Measurements from ENCODE around the gene TIMD4. TPM values are rescaled to one million over a fixed set of nuclear protein-coding genes. Genes with fewer than 3 reads are reported as not detected.

TIMD4 gene
- not detected for total RNA-seq (2021; fragmentation: NEBNext Ultra II Directional; extraction: Animal tissue kit (Norgen Biotek cat#: 25700))
- long read RNA-seq = 0 reads

DNA sequence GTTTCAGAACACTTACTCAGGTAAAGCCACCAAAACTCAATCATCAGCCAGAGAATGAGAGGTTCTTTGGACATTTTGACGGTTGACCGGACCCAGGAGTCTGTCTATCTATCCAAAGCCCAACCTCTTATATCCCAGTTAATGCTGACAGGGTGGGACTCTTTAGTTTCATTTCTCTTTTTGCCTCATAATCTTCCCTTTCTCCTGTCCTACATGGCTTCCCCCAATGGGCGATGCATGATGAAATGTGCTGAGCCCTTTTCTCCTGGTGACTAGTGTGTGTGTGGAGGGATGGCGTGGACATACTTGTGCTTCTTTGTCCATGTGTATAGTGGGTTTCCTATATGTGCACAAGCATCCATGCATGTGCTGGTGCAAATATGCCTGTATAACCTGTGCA lies at the start of gene TIMD4:
Gene TIMD4, minus strand, starts transcription at position 102 of the 400 bp plus-strand sequence. Its CDS starts 28 bp downstream, at position 74.
- Mint-ChIP-seq H3K4me1 (ENCODE audit: low read depth) (no peaks in the 10 kb centered on the region), H3K27me3 (ENCODE audit: insufficient read depth) (no peaks in the 10 kb centered on the region; the same call in none of the 2 replicates), H3K4me3 (no peak within 1 kb of the TSS), H3K36me3 (ENCODE audit: low read depth) (peaks cover 5% of the 10 kb centered on the region; the same call in 1 of the 2 replicates), H3K27ac (no peak within 1 kb of the TSS), H3K9me3 (peaks cover 30% of the 10 kb centered on the region)
- TF ChIP-seq CTCF (IDR thresholded peaks at IDR 0.05) = no peak
- no peak for DNase-seq

- H3K27ac Mint-ChIP-seq = no peak overlapping the region
- peaks cover 26% of the 10 kb centered on the region for H3K9me3 Mint-ChIP-seq
- no peaks in the 10 kb centered on the region for H3K4me1 Mint-ChIP-seq (ENCODE audit: low read depth)
- TF ChIP-seq CTCF (IDR thresholded peaks at IDR 0.05) = no peak
- no peak for DNase-seq
- H3K4me3 Mint-ChIP-seq = no peak overlapping the region
- H3K36me3 Mint-ChIP-seq (ENCODE audit: low read depth) = peaks cover 5% of the 10 kb centered on the region; the same call in 1 of the 2 replicates
- peaks cover 1% of the 10 kb centered on the region; the same call in 1 of the 2 replicates for H3K27me3 Mint-ChIP-seq (ENCODE audit: insufficient read depth)
Observed at GRCh38 chr5:157006262-157006661, 43.2 kb upstream of the TIMD4 start.

- no peak overlapping the region for H3K4me3 Mint-ChIP-seq
- no peak for DNase-seq
Observed at GRCh38 chr5:157004893-157005551, 42.0 kb upstream of the TIMD4 start.

GRCh38 chr5:156991714-156992113 lies 28.7 kb upstream of the TIMD4 start:
- DNase-seq = no peak
- Mint-ChIP-seq H3K27me3 (ENCODE audit: insufficient read depth) (no peaks in the 10 kb centered on the region), H3K4me1 (ENCODE audit: low read depth) (no peaks in the 10 kb centered on the region), H3K4me3 (no peak overlapping the region), H3K9me3 (peaks cover 32% of the 10 kb centered on the region), H3K36me3 (ENCODE audit: low read depth) (no peaks in the 10 kb centered on the region), H3K27ac (no peak overlapping the region)
- TF ChIP-seq CTCF (IDR thresholded peaks at IDR 0.05) = no peak

More at GRCh38 chr5:157004893-157005551, 42.0 kb upstream of the TIMD4 start:
- peaks cover 29% of the 10 kb centered on the region for H3K9me3 Mint-ChIP-seq
- H3K27me3 Mint-ChIP-seq (ENCODE audit: insufficient read depth) = peaks cover 1% of the 10 kb centered on the region; the same call in 1 of the 2 replicates
- H3K27ac Mint-ChIP-seq = no peak overlapping the region
- TF ChIP-seq CTCF (IDR thresholded peaks at IDR 0.05) = no peak
- no peaks in the 10 kb centered on the region for H3K4me1 Mint-ChIP-seq (ENCODE audit: low read depth)
- H3K36me3 Mint-ChIP-seq (ENCODE audit: low read depth) = peaks cover 5% of the 10 kb centered on the region; the same call in 1 of the 2 replicates

GRCh38 chr5:156984064-156984463 lies 21.0 kb upstream of the TIMD4 start:
- no peak for DNase-seq
- peaks cover 32% of the 10 kb centered on the region for H3K9me3 Mint-ChIP-seq
- no peak for TF ChIP-seq CTCF (IDR thresholded peaks at IDR 0.05)
- H3K4me3 Mint-ChIP-seq = no peak overlapping the region
- no peak overlapping the region for H3K27ac Mint-ChIP-seq
- H3K4me1 Mint-ChIP-seq (ENCODE audit: low read depth) = no peaks in the 10 kb centered on the region
- no peaks in the 10 kb centered on the region for H3K36me3 Mint-ChIP-seq (ENCODE audit: low read depth)
- no peaks in the 10 kb centered on the region for H3K27me3 Mint-ChIP-seq (ENCODE audit: insufficient read depth)
